GM20431 (cell line): Measurements from ENCODE around the gene KIF5B.
"Not testable (repeated sequence)": the region's sequence is repeated elsewhere in the genome, so short reads cannot be mapped to it uniquely, and the experiment has no call there.

Experiments used
- in situ Hi-C: fragments of 300-500 bp; cut with MseI, MboI; formaldehyde crosslinking; loops from one replicate; pipeline ENCODE4 v1.15.0; 2020; ENCODE audit warnings: low sequenced_read_pairs; ENCODE audit not compliant: unreplicated experiment

The KIF5B gene

DNA sequence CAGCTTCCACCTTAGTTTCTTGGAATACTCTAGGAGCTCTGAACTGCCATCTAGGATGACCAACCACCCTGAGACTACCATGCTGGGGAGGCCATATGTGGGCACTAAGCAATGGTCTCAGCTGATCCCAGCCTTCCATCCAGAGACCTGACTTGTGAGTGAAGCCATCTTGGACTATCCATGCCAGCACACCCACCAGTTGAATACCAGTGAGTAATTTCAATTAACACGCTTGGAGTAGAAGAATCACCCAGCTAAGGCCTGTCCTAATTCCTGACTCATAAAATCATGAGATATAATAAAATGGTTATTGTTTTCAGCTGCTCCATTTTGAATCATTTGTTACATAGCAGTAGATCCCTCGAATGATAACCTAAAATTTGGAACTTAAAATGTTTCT, 5.2 kb upstream of the KIF5B start:
- in situ Hi-C loops: no loop called here

DNA sequence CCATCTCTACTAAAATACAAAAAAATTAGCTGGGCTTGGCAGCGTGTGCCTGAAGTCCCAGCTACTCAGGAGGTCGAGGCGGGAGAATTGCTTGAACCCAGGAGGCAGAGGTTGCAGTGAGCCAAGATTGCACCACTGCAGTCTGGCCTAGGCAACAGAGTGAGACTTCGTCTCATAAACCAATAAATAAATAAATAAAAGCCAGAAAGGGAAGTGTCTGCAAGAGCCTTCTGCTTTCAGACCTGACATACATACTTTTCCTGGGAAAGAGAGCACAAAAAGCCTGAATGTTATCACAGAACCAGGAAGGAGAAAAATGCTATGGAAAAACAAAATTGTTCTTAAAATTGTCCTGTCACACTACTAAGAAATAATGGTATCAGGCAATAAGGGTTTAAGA, 4.1 kb upstream of the KIF5B start:
- in situ Hi-C loops: no loop called here

DNA sequence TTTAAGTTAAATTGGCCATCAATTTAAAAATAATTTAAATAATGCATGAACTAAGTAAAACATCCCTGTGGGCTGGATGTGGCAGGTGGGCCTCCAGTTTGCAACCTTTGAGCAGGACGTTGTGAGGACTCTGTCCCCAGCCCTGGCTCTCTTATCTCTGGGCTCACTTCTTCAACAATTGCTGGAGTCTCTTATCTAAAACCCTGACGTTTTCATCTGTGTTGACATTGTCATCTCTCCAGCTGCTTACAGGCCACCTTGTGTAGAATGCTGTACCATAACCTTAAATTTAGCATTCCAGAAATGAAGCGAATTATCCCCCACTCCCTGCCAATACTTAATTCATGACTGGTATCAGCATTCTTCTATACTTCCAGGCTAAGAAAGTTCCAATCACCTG, 3.2 kb upstream of the KIF5B start:
- in situ Hi-C loops: no loop called here

DNA sequence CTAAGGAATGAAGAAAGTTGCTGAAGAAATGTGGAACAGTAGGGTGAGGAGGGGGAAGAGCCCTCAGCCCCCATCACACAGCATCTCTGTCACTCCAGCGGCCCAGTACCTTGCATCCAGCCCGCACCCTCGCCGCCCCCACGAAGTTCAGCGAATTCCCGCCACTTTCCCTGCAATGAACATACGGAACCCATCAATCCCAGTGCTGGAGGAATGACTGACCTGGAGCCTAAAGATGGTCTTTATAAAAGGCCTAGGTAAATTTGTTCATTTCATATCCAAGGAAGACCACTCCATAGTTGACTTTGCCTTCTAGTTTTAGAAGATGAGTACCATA, 779 bp upstream of the KIF5B start:
- in situ Hi-C loops: no loop called here

DNA sequence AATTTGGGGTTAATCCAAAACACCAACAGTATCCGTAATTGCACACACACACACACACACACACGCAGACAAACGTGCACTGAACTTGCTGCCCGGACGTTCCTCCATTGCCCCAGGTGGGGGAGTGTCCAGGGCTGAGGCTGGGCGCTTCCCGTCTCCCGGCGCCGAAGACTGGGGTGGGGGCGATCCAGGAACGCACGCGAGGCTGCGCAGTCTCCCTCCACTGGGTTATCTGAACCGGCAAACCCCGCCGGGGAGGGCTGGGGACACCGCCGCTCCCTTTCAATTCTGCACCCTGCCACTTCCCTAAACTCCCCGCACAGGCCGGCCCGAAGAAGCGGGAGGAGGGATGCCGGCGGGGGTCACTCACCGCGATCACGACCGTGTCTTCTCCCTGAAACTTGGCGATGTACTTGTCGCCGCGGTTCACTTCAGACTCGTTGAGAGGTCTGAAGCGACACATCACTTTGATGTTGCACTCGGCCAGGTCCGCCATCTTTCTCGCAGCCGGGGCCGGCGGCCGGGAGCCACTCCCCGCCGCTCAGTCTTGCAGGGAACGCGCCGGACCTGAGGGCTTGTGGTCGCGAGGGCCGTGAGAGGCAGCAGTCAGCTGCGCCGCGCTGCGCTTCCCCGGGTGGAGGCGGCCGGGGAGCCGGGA, 618 bp downstream of the KIF5B start:
- in situ Hi-C loops: no loop called here

GRCh38 chr10:32054094-32054493, 2.1 kb downstream of the KIF5B start:
- in situ Hi-C loops: no loop called here

GRCh38 chr10:32053392-32053791, 2.8 kb downstream of the KIF5B start:
- in situ Hi-C loops: not testable (repeated sequence)

DNA sequence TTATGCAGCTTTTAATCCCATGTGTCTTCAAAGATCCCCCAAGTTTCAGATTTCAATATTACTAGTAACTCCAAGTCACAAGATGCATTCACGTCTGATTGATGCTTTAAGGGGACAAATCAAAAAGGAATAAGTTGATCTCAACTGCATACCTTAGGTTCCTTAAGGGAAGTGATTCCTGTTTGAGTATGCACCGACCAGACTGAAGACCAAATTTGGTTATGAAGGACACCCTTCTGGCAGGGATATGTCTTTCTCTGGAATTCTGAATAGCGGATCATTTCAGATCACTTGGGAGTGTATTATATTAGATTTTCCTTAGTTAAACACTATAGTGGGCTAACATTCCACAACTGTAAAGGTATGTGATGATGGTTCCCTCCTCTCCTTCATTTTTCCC, 4.3 kb downstream of the KIF5B start:
- in situ Hi-C loops: no loop called here

GRCh38 chr10:32050177-32050576, 6.0 kb downstream of the KIF5B start:
- in situ Hi-C loops: no loop called here

- in situ Hi-C loops: no loop called here
Observed at GRCh38 chr10:32049113-32049512, 7.1 kb downstream of the KIF5B start.

DNA sequence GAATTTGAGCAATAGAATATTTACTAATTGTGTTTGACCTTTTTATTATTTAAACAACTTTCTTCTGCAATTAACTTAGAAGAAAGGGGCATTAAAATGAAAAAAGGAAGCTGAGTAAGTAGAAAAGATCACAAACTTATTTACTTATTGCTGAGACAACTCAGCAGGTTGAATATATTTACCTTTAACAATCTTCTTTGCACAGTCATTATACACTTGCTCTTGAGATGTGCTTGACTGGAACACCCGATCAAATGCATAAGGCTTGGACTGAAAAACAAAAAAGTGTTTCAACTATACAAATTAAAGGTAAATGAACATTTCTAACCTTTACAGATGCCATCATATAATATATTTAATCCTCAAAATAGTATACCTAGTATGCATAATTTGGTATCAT, 7.9 kb downstream of the KIF5B start:
- in situ Hi-C loops: no loop called here

DNA sequence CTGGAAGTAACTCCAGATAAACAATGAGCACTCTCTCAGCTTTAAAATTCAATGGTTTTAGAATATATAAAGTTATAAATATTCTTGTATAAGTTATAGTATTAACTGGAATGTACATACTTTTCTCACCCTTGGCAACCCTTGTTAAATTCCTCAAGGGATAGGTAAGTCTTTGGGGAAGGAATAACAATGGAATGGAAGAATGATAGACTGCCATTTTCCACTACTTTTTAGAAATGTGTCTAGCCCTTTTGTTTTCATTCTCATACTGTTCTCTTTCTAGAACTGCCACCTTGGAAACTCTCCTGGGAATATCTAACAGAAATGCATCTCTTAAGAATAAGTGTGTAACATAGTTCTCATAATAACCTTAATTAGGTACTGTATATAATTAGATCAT, 8.3 kb downstream of the KIF5B start:
- in situ Hi-C loops: no loop called here

GRCh38 chr10:32046151-32046550, 10.1 kb downstream of the KIF5B start:
- in situ Hi-C loops: no loop called here

DNA sequence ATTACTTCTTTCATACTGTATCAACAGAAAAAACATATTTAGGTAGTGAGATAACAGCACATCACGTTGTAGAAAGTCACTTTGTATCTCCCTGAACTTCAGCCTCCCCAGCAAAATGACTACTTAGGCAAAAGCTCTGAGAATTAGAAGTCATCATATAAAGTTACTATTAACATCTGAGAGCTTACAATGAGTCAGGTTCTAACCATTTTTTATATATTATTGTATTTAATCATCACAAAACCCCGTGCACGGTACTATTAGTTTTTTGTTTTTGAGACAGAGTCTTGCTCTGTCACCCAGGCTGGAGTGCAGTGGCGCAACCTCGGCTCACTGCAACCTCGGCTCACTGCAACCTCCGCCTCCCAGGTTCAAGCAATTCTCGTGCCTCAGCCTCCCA, 13.5 kb downstream of the KIF5B start:
- in situ Hi-C loops: not testable (repeated sequence)

DNA sequence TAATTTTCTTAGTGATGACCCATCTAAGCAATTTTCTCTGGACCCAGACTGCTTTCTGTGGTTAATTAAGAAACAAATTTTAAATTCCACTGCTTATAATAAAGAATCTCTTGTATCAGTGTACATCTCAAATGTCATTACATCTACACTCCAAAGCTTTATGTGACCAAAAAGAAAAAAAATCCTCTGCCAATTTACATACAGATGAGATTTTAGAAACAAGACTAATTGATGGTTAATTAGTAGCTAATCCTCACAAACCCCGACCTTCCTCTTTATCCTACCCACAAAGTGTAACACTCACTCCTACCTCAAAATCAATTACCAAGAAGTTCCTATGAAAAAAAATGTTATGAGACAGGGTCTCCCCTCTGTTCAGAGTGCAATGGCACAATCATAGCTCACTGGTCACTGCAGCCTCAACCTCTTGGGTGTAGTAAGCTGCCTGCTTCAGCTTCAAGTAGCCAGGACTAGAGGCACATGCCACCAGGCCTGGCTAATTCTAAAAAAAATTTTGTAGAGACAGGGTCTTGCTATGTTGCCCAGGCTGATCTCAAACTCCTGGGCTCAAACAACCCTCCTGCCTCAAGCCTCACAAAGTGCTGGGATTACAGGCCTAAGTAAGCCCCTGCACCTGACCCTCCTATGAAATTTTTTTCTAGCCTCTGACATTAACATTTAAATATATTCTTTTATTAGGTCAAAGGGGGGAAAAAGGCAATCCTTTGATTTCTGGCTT, 14.8 kb downstream of the KIF5B start:
- in situ Hi-C loops: no loop called here

GRCh38 chr10:32039734-32040133, 16.5 kb downstream of the KIF5B start:
- in situ Hi-C loops: no loop called here

DNA sequence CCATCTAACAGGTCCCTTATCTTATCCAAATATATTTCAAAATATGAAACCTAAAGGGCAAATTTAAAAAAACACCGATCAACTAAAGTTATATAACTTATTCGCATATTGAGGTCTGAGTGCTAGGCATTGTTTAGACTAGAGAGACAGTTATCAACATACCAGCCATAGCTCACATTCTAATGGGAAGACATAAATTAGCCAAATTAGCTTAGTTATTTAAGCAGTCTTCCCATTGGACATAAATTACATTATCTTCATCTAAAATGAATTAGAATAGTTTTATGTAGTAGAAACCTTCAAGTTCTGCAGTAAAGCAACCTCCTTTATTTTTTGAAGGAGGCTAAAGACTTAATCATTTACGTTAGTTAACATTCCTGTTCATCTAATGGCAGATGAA, 17.4 kb downstream of the KIF5B start:
- in situ Hi-C loops: no loop called here

- in situ Hi-C loops: no loop called here
Observed at GRCh38 chr10:32036922-32037321, 19.3 kb downstream of the KIF5B start.

DNA sequence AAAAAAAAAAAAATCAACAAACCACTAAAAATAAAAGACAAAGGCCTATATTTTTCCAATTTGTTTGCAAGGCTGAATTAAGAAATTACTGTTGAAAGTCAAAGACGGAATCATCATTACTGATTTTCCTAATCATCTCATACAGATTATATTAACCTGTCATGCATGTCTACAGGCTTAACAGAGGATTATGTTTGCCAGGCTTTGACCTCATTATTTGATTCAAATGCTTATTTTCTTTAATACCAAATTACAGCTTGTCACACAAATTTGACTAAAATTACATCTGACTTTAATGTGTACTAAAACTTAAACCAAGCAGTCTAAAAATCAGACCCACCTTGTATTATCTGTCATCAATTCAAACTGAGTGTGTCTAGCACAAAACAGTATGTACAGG, 21.2 kb downstream of the KIF5B start:
- in situ Hi-C loops: no loop called here

DNA sequence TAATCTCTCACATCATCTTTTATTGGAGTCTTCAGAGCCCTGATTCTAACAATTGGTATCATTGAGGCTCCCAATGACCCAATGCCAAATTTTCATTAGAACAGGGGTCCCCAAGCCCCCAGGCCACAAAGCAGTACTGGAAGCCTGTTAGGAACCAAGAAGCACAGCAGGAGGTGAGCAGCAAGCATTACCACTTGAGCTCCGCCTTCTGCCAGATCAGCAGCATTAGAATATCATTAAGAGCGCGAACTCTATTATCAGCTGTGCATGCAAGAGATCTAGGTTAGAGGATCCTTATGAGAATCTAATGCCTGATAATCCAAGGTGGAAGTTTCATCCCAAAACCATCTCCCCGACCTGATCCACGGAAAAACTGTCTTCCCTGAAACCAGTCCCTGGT, 23.1 kb downstream of the KIF5B start:
- in situ Hi-C loops: no loop called here

- in situ Hi-C loops: no loop called here
Observed at GRCh38 chr10:32031920-32032319, 24.3 kb downstream of the KIF5B start.

DNA sequence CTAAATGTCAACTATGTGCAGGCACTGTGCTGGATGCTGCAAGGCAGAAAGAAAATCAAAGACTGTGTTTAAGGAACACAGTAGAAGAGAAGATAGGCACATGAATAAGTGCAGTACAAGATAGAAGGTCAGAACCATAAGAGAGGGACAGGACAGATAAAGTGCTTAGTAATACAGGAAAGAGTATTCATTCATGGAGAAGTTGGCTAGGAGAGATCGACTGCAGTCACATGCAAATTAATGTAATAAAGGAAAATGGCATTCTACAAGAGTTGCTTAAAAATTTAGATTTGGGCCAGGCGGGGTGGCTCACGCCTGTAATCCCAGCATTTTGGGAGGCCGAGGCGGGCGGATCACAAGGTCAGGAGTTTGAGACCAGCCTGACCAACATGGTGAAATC, 24.8 kb downstream of the KIF5B start:
- in situ Hi-C loops: no loop called here
